ENCODE results near the gene AATK. TPM values are rescaled to one million over a fixed set of nuclear protein-coding genes. Genes with fewer than 3 reads are reported as not detected.

Gene AATK
- total and polyA plus RNA-seq, 2 of the 13 experiments (the other 11 are each of a cell fraction or from before 2014, with no cell fraction given), result 2.9 to 8.4 TPM

DNA sequence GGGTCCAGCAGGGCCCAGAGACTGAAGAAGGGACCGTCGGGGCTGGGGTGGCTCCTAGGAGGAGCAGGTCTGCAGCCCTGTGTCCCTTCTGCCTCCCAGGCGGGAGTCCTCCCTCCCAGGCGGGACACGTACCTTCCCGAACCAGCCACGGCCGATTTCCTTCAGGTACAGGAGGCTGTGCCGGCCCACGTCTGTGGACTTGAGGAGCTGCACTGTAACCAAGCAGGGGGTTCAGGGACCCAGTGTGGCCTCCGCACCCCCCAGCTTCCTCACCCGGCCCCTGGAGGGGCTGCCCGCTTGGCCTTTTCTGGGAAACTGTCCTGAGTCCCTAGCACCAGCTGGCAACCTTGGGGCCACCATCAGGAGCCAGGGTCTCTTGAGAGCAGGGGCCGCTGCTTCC lies 37.7 kb downstream of the AATK start (continued):
- TF ChIP-seq, protein P1, sequence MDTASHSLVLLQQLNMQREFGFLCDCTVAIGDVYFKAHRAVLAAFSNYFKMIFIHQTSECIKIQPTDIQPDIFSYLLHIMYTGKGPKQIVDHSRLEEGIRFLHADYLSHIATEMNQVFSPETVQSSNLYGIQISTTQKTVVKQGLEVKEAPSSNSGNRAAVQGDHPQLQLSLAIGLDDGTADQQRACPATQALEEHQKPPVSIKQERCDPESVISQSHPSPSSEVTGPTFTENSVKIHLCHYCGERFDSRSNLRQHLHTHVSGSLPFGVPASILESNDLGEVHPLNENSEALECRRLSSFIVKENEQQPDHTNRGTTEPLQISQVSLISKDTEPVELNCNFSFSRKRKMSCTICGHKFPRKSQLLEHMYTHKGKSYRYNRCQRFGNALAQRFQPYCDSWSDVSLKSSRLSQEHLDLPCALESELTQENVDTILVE (CRISPR knock-in tag; IDR thresholded peaks at IDR 0.05), result no peak
- TF ChIP-seq CBX1 (IDR thresholded peaks at IDR 0.05; ENCODE audit: low read depth) (no peak), MAZ (IDR thresholded peaks at IDR 0.05; ENCODE audit: borderline replicate concordance, low read depth, low read length) (no peak), MAZ (CRISPR knock-in tag; IDR thresholded peaks at IDR 0.05; ENCODE audit: low read depth) (no peak), PHF20 (CRISPR knock-in tag; IDR thresholded peaks at IDR 0.05) (no peak), AHR (CRISPR knock-in tag; IDR thresholded peaks at IDR 0.05) (no peak), MTA1 (CRISPR knock-in tag; IDR thresholded peaks at IDR 0.05; ENCODE audit: borderline replicate concordance) (0 out of 2 replicates have a peak, but pooled peaks have one; percentile 1)
- TF ChIP-seq, protein P2, sequence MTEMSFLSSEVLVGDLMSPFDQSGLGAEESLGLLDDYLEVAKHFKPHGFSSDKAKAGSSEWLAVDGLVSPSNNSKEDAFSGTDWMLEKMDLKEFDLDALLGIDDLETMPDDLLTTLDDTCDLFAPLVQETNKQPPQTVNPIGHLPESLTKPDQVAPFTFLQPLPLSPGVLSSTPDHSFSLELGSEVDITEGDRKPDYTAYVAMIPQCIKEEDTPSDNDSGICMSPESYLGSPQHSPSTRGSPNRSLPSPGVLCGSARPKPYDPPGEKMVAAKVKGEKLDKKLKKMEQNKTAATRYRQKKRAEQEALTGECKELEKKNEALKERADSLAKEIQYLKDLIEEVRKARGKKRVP (CRISPR knock-in tag; IDR thresholded peaks at IDR 0.05), result no peak

DNA sequence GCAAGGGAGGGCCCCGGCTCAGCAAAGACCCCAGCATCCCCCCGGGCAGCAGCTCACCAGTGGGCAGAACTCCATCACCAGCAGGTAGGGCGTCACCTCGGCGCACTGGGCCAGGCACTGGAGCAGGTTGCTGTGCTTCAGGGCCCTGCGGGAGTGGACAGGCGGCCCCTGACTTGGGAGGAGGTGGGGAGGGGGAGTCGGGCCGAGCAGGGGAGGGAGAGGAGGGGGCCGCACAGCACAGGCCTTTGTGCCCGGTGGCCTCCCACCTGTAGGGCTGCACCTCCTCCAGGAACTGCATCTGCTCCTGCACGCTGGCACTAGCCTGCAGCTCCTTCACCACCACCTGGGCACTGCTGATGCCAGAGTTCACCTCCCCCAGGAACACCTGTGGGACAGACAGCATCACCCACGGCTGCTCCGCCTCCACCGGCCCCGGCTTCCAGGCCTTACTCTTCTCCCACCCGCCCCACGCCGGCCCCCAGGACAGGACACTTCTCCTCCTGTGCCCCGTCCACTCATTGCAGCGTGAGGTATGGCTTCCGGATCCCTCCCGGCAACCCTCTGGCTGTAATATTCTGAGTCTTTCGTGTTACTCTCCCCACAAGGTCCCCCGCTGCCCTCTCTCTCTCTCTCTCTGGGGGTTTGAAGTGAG lies 38.4 kb downstream of the AATK start:
- 86% methylated on average over 19 of the region's 25 CpGs for WGBS (ENCODE audit: low lambda C conversion rate)
- no TSS peak for BruUV-seq (replicated peaks)
- intact Hi-C loops (cut with micrococcal nuclease; ENCODE audit: unreplicated experiment) (no loop called here), in situ Hi-C loops (cut with HindIII; ENCODE audit: extremely low pct_ligation_motif_present, low pct_unique_long_range_greater_than_20kb) (no loop called here)
- Histone ChIP-seq H3K9ac (ENCODE audit: insufficient read depth, low read depth, low read length) (no peak overlapping the region), H3K9me3 (ENCODE audit: low read length) (no peaks in the 10 kb centered on the region), H3K4me3 (replicated peaks in 1 of 3; ENCODE audit: insufficient read depth in 1 of 3, low read depth in 2 of 3, low read length in 3 of 3) (no peak overlapping the region), H3K4me1 (ENCODE audit: insufficient read depth, low read length) (peaks cover 35% of the 10 kb centered on the region), H3K36me3 (replicated peaks in 1 of 2; ENCODE audit: control insufficient read depth in 1 of 2, insufficient read depth in 2 of 2, low read length in 2 of 2) (no peaks in the 10 kb centered on the region), H3K4me2 (ENCODE audit: low read depth, low read length) (no peak overlapping the region), H3K27me3 (ENCODE audit: control insufficient read depth in 1 of 2, insufficient read depth in 2 of 2, low read length in 2 of 2) (no peaks in the 10 kb centered on the region), H2AFZ (ENCODE audit: low read length) (no peak overlapping the region), H3K27ac (ENCODE audit: extremely low read length, insufficient read depth, low read length) (no peak overlapping the region), H4K20me1 (ENCODE audit: insufficient read depth, low read length) (no peaks in the 10 kb centered on the region; the same call in 1 of the 2 replicates), H3K79me2 (ENCODE audit: insufficient read depth, low read length) (no peaks in the 10 kb centered on the region)
- ChIA-PET CTCF (ENCODE audit: low intra/inter-chr PET ratio, low total read pairs) (no interaction called here), POLR2A (no interaction called here)
- no peak for ATAC-seq
- DNase-seq (ENCODE audit: low spot score), result no peak
- TF ChIP-seq ZNF383 (CRISPR knock-in tag; IDR thresholded peaks at IDR 0.05; ENCODE audit: borderline replicate concordance) (no peak), GZF1 (CRISPR knock-in tag; IDR thresholded peaks at IDR 0.05) (no peak), ZFY (CRISPR knock-in tag; IDR thresholded peaks at IDR 0.05) (no peak), ATM (IDR thresholded peaks at IDR 0.05; ENCODE audit: borderline replicate concordance) (no peak), MAFG (CRISPR knock-in tag; IDR thresholded peaks at IDR 0.05) (no peak), ZNF788 (CRISPR knock-in tag; IDR thresholded peaks at IDR 0.05; ENCODE audit: borderline replicate concordance) (no peak)
- no peak for FAIRE-seq

Measured in HepG2 (cell line).